GM21528 (cell line): ENCODE results near the gene HPSE2.
"Not testable (repeated sequence)": the region's sequence is repeated elsewhere in the genome, so short reads cannot be mapped to it uniquely, and the experiment has no call there.

Experiments
- ATAC-seq: cut with Tn5 transposase; IDR thresholded peaks from one replicate; pipeline ENCODE4 v1.9.1; 2021; ENCODE audit warnings: mild to moderate bottlenecking, moderate library complexity; ENCODE audit not compliant: unreplicated experiment, low FRiP score

Gene HPSE2

GRCh38 chr10:98586096-98586495, 649.6 kb downstream of the HPSE2 start:
- no peak for ATAC-seq

GRCh38 chr10:98582363-98582762, 653.3 kb downstream of the HPSE2 start:
- ATAC-seq, result no peak

- ATAC-seq, result no peak
Observed at GRCh38 chr10:98577578-98577977, 658.1 kb downstream of the HPSE2 start.

- ATAC-seq, result no peak
Observed at GRCh38 chr10:98577168-98577567, 658.5 kb downstream of the HPSE2 start.

GRCh38 chr10:98576096-98576495, 659.6 kb downstream of the HPSE2 start:
- no peak for ATAC-seq

- no peak for ATAC-seq
Observed at GRCh38 chr10:98572594-98572993, 663.1 kb downstream of the HPSE2 start.

GRCh38 chr10:98570834-98571233, 664.8 kb downstream of the HPSE2 start:
- no peak for ATAC-seq

- ATAC-seq, result no peak
Observed at GRCh38 chr10:98569853-98570252, 665.8 kb downstream of the HPSE2 start.

- ATAC-seq, result no peak
Observed at GRCh38 chr10:98568551-98568950, 667.1 kb downstream of the HPSE2 start.

- no peak for ATAC-seq
Observed at GRCh38 chr10:98567391-98568133, 668.1 kb downstream of the HPSE2 start.

GRCh38 chr10:98563811-98564210, 671.8 kb downstream of the HPSE2 start:
- ATAC-seq, result no peak

GRCh38 chr10:98560565-98560964, 675.1 kb downstream of the HPSE2 start:
- no peak for ATAC-seq

GRCh38 chr10:98556061-98556460, 679.6 kb downstream of the HPSE2 start:
- no peak for ATAC-seq

GRCh38 chr10:98555021-98555619, 680.5 kb downstream of the HPSE2 start:
- ATAC-seq, result no peak

GRCh38 chr10:98541561-98541960, 694.1 kb downstream of the HPSE2 start:
- ATAC-seq, result not testable (repeated sequence)

- no peak for ATAC-seq
Observed at GRCh38 chr10:98539578-98539977, 696.1 kb downstream of the HPSE2 start.

- ATAC-seq, result no peak
Observed at GRCh38 chr10:98538472-98538871, 697.2 kb downstream of the HPSE2 start.

GRCh38 chr10:98536551-98536950, 699.1 kb downstream of the HPSE2 start:
- ATAC-seq, result no peak

GRCh38 chr10:98533746-98534445, 701.8 kb downstream of the HPSE2 start:
- no peak for ATAC-seq

- ATAC-seq, result no peak
Observed at GRCh38 chr10:98533241-98533640, 702.4 kb downstream of the HPSE2 start.

- ATAC-seq, result no peak
Observed at GRCh38 chr10:98528805-98529183, 706.9 kb downstream of the HPSE2 start.
